ENCODE data around the gene GP1BA. TPM values are rescaled to one million over a fixed set of nuclear protein-coding genes. Genes with fewer than 3 reads are reported as not detected.
A peak's percentile ranks its signal among the peaks of the same experiment; 100 is the strongest.

Gene GP1BA
- total and polyA plus RNA-seq, 2 experiments from 2014 or later, result not detected

DNA sequence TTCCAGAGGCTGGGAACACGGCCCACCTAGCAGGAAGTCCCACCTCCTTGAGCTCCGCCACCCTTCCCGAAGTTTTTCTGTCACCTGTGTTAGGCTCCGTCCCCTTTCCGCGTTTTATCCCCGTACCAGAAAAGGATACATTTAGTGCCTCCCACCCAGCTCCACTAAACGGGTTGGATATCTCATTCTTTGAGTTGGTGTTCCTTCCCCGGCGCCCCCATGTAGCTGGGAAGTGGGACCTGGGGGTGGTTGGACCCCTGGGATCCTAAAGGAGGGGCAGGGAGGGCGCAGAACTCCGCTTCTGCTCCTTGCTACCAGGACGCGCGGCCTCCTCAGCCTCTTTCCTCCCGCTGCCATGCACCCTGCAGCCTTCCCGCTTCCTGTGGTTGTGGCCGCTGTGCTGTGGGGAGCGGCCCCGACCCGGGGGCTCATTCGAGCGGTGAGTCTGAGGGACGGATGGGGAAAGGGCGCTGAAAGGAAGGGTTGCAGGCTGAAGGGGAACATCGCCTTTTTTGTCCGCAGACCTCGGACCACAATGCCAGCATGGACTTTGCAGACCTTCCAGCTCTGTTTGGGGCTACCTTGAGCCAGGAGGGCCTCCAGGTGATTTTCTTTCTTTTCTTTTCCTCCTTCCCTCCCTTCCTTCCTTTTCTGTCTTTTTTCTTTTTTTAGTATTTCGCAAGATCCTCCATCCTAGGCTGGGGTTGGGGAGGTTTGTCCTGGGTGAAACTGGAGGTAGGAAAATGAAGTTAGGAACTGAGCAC, 8.7 kb downstream of the GP1BA start:
- peaks cover 11% of the 10 kb centered on the region for H4K20me1 ChIP-seq (ENCODE audit: insufficient read depth, poor library complexity, severe bottlenecking)
- H3K79me2 ChIP-seq, result peaks cover 63% of the 10 kb centered on the region
- H3K36me3 ChIP-seq (replicated peaks; ENCODE audit: insufficient read depth, low read depth), result no peaks in the 10 kb centered on the region

DNA sequence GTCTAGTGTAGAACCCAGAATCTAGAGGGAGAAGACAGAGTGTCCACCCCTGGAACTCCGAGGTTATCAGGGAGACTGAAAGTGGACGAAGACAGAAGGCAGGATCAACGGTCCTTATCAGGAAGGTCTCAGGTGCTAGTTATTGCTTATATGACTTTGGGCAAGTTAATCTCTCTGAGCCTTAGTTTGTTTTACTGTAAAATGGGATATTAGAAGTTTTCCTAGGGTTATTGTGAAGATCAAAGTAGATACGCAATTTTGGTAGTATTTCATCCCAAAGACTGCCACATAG, 9.2 kb downstream of the GP1BA start:
- Histone ChIP-seq H4K20me1 (ENCODE audit: insufficient read depth, poor library complexity, severe bottlenecking) (peaks cover 15% of the 10 kb centered on the region), H3K4me2 (peak overlapping the region; percentile 91), H3K27ac (peak overlapping the region; percentile 95), H3K9me2 (replicated peaks; ENCODE audit: insufficient read depth) (no peaks in the 10 kb centered on the region), H3K36me3 (replicated peaks; ENCODE audit: insufficient read depth, low read depth) (no peaks in the 10 kb centered on the region), H3K27me3 (no peaks in the 10 kb centered on the region), H3K4me1 (ENCODE audit: insufficient read depth) (peaks cover 36% of the 10 kb centered on the region), H3K9me3 (ENCODE audit: low read depth) (no peaks in the 10 kb centered on the region), H3K79me2 (peaks cover 68% of the 10 kb centered on the region), H3K4me3 (peak overlapping the region; percentile 72), H2AFZ (no peak overlapping the region)
- TF ChIP-seq, protein P1, sequence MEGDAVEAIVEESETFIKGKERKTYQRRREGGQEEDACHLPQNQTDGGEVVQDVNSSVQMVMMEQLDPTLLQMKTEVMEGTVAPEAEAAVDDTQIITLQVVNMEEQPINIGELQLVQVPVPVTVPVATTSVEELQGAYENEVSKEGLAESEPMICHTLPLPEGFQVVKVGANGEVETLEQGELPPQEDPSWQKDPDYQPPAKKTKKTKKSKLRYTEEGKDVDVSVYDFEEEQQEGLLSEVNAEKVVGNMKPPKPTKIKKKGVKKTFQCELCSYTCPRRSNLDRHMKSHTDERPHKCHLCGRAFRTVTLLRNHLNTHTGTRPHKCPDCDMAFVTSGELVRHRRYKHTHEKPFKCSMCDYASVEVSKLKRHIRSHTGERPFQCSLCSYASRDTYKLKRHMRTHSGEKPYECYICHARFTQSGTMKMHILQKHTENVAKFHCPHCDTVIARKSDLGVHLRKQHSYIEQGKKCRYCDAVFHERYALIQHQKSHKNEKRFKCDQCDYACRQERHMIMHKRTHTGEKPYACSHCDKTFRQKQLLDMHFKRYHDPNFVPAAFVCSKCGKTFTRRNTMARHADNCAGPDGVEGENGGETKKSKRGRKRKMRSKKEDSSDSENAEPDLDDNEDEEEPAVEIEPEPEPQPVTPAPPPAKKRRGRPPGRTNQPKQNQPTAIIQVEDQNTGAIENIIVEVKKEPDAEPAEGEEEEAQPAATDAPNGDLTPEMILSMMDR (IDR thresholded peaks at IDR 0.05; ENCODE audit: poor library complexity), result no peak
- no peak for TF ChIP-seq EZH2phosphoT487 (IDR thresholded peaks at IDR 0.05; ENCODE audit: low read depth, severe bottlenecking, unreplicated experiment)
- no peak for TF ChIP-seq EZH2 (IDR thresholded peaks at IDR 0.05; ENCODE audit: borderline replicate concordance)
- no peak for DNase-seq (ENCODE audit: low spot score)
- WGBS (ENCODE audit: low lambda C conversion rate, missing lambda C conversion rate), result 69% methylated on average over 4 of the region's 4 CpGs

More for the DNA sequence above, 8.7 kb downstream of the GP1BA start:
- Histone ChIP-seq H3K27ac (peak overlapping the region; percentile 95), H3K4me3 (peak overlapping the region; percentile 72), H3K4me2 (peak overlapping the region; percentile 91), H2AFZ (peak overlapping the region; percentile 37), H3K9me2 (replicated peaks; ENCODE audit: insufficient read depth) (no peaks in the 10 kb centered on the region), H3K9me3 (ENCODE audit: low read depth) (no peaks in the 10 kb centered on the region), H3K4me1 (ENCODE audit: insufficient read depth) (peaks cover 31% of the 10 kb centered on the region), H3K27me3 (no peaks in the 10 kb centered on the region)
- WGBS (ENCODE audit: low lambda C conversion rate, missing lambda C conversion rate), result 3% methylated on average over 29 of the region's 29 CpGs
- TF ChIP-seq EZH2phosphoT487 (IDR thresholded peaks at IDR 0.05; ENCODE audit: low read depth, severe bottlenecking, unreplicated experiment), result no peak
- TF ChIP-seq EZH2 (IDR thresholded peaks at IDR 0.05; ENCODE audit: borderline replicate concordance), result no peak
- TF ChIP-seq, protein P1 (IDR thresholded peaks at IDR 0.05; ENCODE audit: poor library complexity), result no peak
- peak; percentile 93 for DNase-seq (ENCODE audit: low spot score)

DNA sequence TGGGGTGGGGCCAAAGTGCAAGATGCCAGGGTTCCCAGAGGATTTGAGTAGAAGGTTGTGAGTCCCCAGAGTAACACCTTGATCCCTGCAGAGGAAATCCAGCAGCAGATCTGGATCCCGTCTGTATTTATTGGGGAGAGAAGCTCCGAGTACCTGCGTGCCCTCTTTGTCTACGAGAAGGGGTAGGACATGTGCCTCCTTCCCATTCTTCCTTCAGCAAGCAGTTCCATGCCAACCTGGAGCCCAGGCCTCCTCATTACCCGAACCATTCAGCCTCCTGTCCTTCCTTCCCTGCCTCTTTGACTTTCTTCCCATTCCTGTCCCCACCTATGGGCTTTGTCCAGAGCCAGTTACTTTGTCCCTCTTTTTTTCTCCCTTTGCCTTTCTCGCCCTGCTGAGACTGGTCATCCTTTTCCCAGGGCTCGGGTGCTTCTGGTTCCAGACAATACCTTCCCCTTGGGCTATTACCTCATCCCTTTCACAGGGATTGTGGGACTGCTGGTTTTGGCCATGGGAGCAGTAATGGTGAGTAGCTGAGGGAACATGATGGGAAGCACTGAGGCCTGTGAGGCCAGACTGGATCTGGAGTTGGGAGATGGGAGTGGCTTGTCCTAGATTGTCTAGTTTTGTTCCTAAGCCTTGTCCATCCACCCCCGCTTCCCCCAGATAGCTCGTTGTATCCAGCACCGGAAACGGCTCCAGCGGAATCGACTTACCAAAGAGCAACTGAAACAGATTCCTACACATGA, 10.9 kb downstream of the GP1BA start:
- H3K36me3 ChIP-seq (replicated peaks; ENCODE audit: insufficient read depth, low read depth), result no peaks in the 10 kb centered on the region

More for the DNA sequence above, 10.9 kb downstream of the GP1BA start:
- H3K27me3 ChIP-seq, result no peaks in the 10 kb centered on the region
- peaks cover 21% of the 10 kb centered on the region for H4K20me1 ChIP-seq (ENCODE audit: insufficient read depth, poor library complexity, severe bottlenecking)
- H3K79me2 ChIP-seq, result peaks cover 76% of the 10 kb centered on the region
- TF ChIP-seq EZH2phosphoT487 (IDR thresholded peaks at IDR 0.05; ENCODE audit: low read depth, severe bottlenecking, unreplicated experiment), result no peak
- TF ChIP-seq EZH2 (IDR thresholded peaks at IDR 0.05; ENCODE audit: borderline replicate concordance), result no peak
- TF ChIP-seq, protein P1 (IDR thresholded peaks at IDR 0.05; ENCODE audit: poor library complexity), result no peak
- DNase-seq (ENCODE audit: low spot score), result no peak
- H3K9me3 ChIP-seq (ENCODE audit: low read depth), result no peaks in the 10 kb centered on the region
- H3K9me2 ChIP-seq (replicated peaks; ENCODE audit: insufficient read depth), result no peaks in the 10 kb centered on the region
- H3K4me2 ChIP-seq, result no peak overlapping the region
- H2AFZ ChIP-seq, result no peak overlapping the region
- no peak overlapping the region for H3K4me3 ChIP-seq
- H3K27ac ChIP-seq, result no peak overlapping the region
- WGBS (ENCODE audit: low lambda C conversion rate, missing lambda C conversion rate), result 91% methylated on average over 13 of the region's 13 CpGs
- H3K4me1 ChIP-seq (ENCODE audit: insufficient read depth), result peaks cover 39% of the 10 kb centered on the region

Measured in hepatocyte (in vitro differentiated cells).